Spleen (tissue), 7 donors: ENCODE data around the gene FNDC1.

Source experiments
- POLR2A ChIP-seq, 3 donors: fragments of 450-650 bp; IDR thresholded peaks; one replicate each; pipeline ENCODE4 v1.5.1; 2017; ENCODE audit warnings: antibody characterized with exemption in 3 of 3, mild to moderate bottlenecking in 1 of 3
- POLR2AphosphoS5 ChIP-seq, 3 donors: sonication (generic); formaldehyde crosslinking; IDR thresholded peaks; one replicate each; pipeline ENCODE4 v1.5.1; 2017; ENCODE audit warnings: antibody characterized with exemption in 3 of 3
- TF ChIP-seq, protein P1 (sequence below), 11 experiments: fragments of 200-600 bp in 7 of 11; fragments of 450-650 bp in 4 of 11; sonication (generic) in 4 of 11; IDR thresholded peaks in 8 of 11; conservative IDR thresholded peaks in 3 of 11; 1 replicate in 7 of 11; 2 replicates in 4 of 11; pipeline versions ENCODE4 v1.4.0 to v1.8.0; 2016 to 2021; ENCODE audit warnings: antibody characterized with exemption in 11 of 11, inconsistent platforms in 4 of 11, mild to moderate bottlenecking in 1 of 11
- donor health status: DM: no; HTN: no; CAD: no; lungs with moderate emphysema.
- donor health status: DM: no; HTN: no; CAD: no.
- donor health status: DM: no; HTN: no; CAD: no.

DNA sequence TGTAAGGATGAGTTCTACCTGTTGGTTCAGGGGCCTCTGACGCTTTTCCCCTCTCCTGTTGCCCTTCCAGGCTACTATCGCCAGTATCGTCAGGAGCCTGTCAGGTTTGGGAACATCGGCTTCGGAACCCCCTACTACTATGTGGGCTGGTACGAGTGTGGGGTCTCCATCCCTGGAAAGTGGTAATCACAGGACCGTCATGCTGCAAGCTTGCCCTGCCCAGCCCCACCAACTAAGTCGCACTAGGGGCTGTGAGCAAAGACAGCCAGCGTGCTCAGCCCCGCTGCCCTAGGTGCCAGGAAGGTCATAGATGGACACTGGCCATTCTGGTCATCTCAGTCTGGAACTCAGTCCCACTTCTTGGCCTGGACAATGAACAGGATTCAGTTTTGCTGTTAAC lies 102.1 kb downstream of the FNDC1 start:
- TF ChIP-seq, protein P1, sequence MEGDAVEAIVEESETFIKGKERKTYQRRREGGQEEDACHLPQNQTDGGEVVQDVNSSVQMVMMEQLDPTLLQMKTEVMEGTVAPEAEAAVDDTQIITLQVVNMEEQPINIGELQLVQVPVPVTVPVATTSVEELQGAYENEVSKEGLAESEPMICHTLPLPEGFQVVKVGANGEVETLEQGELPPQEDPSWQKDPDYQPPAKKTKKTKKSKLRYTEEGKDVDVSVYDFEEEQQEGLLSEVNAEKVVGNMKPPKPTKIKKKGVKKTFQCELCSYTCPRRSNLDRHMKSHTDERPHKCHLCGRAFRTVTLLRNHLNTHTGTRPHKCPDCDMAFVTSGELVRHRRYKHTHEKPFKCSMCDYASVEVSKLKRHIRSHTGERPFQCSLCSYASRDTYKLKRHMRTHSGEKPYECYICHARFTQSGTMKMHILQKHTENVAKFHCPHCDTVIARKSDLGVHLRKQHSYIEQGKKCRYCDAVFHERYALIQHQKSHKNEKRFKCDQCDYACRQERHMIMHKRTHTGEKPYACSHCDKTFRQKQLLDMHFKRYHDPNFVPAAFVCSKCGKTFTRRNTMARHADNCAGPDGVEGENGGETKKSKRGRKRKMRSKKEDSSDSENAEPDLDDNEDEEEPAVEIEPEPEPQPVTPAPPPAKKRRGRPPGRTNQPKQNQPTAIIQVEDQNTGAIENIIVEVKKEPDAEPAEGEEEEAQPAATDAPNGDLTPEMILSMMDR (IDR thresholded peaks at IDR 0.05 in 8 of 11, conservative IDR thresholded peaks at IDR 0.05 in 3 of 11): no peak
- TF ChIP-seq POLR2A (IDR thresholded peaks at IDR 0.05) (no peak), POLR2AphosphoS5 (IDR thresholded peaks at IDR 0.05) (no peak)
